H9 (cell line): ENCODE results near the gene MYO18A. TPM values are rescaled to one million over a fixed set of nuclear protein-coding genes. Genes with fewer than 3 reads are reported as not detected.

Experiments
- DNase-seq: peaks from one replicate; pipeline ENCODE4 v3.0.0-alpha.2; 2017
- H2AFZ ChIP-seq: one replicate; pipeline ENCODE4 v1.6.1; 2013; ENCODE audit warnings: mild to moderate bottlenecking, low read length, control low read depth, moderate library complexity
- H2AK5ac ChIP-seq: 2 replicates; pipeline ENCODE4 v1.6.1; 2013; ENCODE audit warnings: low read length, control low read depth, mixed read lengths; ENCODE audit not compliant: insufficient read length
- H2BK120ac ChIP-seq: one replicate; pipeline ENCODE4 v1.6.1; 2013; ENCODE audit warnings: low read depth, mild to moderate bottlenecking, low read length, control low read depth, inconsistent platforms; ENCODE audit not compliant: poor library complexity, severe bottlenecking
- H2BK12ac ChIP-seq: 2 replicates; pipeline ENCODE4 v1.6.1; 2013; ENCODE audit warnings: low read length, control low read depth, mixed read lengths, low read depth; ENCODE audit not compliant: insufficient read length
- H2BK15ac ChIP-seq: 2 replicates; pipeline ENCODE4 v1.6.1; 2013; ENCODE audit warnings: low read depth, low read length, control low read depth
- H2BK20ac ChIP-seq: one replicate; pipeline ENCODE4 v1.6.1; 2013; ENCODE audit warnings: low read depth, mild to moderate bottlenecking, low read length, control low read depth, inconsistent platforms; ENCODE audit not compliant: poor library complexity, severe bottlenecking
- H2BK5ac ChIP-seq: 2 replicates; pipeline ENCODE4 v1.6.1; 2013; ENCODE audit warnings: low read length, control low read depth, mixed read lengths; ENCODE audit not compliant: insufficient read length
- H3K14ac ChIP-seq: 2 replicates; pipeline ENCODE4 v1.6.1; 2013; ENCODE audit warnings: low read length, control low read depth; ENCODE audit not compliant: insufficient read depth
- H3K18ac ChIP-seq: 2 replicates; pipeline ENCODE4 v1.6.1; 2013; ENCODE audit warnings: low read depth, mild to moderate bottlenecking, mixed read lengths, low read length, control low read depth; ENCODE audit not compliant: insufficient read length
- H3K23ac ChIP-seq: 2 replicates; pipeline ENCODE4 v1.6.1; 2013; ENCODE audit warnings: low read length, control low read depth, mixed read lengths, low read depth; ENCODE audit not compliant: insufficient read length
- H3K23me2 ChIP-seq: 2 replicates; pipeline ENCODE4 v1.6.1; 2013; ENCODE audit warnings: low read depth, mild to moderate bottlenecking, mixed read lengths, low read length, control low read depth; ENCODE audit not compliant: insufficient read length, poor library complexity, severe bottlenecking
- H3K27ac ChIP-seq: 2 replicates; pipeline ENCODE4 v1.5.1; 2013; ENCODE audit warnings: low read length, control low read depth, mixed read lengths, low read depth; ENCODE audit not compliant: insufficient read length
- H3K27me3 ChIP-seq: 2 replicates; pipeline ENCODE4 v1.6.1; 2013; ENCODE audit warnings: low read length, control low read depth, inconsistent platforms; ENCODE audit not compliant: insufficient read depth
- H3K4ac ChIP-seq: 2 replicates; pipeline ENCODE4 v1.6.1; 2013; ENCODE audit warnings: low read depth, mild to moderate bottlenecking, control low read depth, inconsistent platforms, low read length, moderate library complexity
- H3K4me1 ChIP-seq: 2 replicates; pipeline ENCODE4 v1.6.1; 2013; ENCODE audit warnings: low read length, control low read depth, inconsistent platforms; ENCODE audit not compliant: insufficient read depth
- H3K4me2 ChIP-seq: 2 replicates; pipeline ENCODE4 v1.6.1; 2013; ENCODE audit warnings: low read length, control low read depth, mixed read lengths; ENCODE audit not compliant: insufficient read length, insufficient read depth
- H3K56ac ChIP-seq: 2 replicates; pipeline ENCODE4 v1.6.1; 2013; ENCODE audit warnings: low read depth, mild to moderate bottlenecking, mixed read lengths, low read length, control low read depth; ENCODE audit not compliant: insufficient read length
- H3K79me1 ChIP-seq: 2 replicates; pipeline ENCODE4 v1.6.1; 2013; ENCODE audit warnings: low read depth, mild to moderate bottlenecking, moderate library complexity, low read length, control low read depth, inconsistent platforms; ENCODE audit not compliant: insufficient read depth, poor library complexity, severe bottlenecking
- H3K79me2 ChIP-seq: 2 replicates; pipeline ENCODE4 v1.6.1; 2013; ENCODE audit warnings: low read length, control low read depth, inconsistent platforms; ENCODE audit not compliant: insufficient read depth
- H3K9ac ChIP-seq: 2 replicates; pipeline ENCODE4 v1.6.1; 2013; ENCODE audit warnings: low read length, control low read depth, mixed read lengths; ENCODE audit not compliant: insufficient read length; ENCODE audit errors: extremely low read depth
- H3K9me3 ChIP-seq: one replicate; pipeline ENCODE4 v1.6.1; 2013; ENCODE audit warnings: low read depth, low read length, inconsistent platforms; ENCODE audit not compliant: control insufficient read depth
- H3T11ph ChIP-seq: one replicate; pipeline ENCODE4 v1.6.1; 2013; ENCODE audit warnings: mild to moderate bottlenecking, low read length, control low read depth, inconsistent platforms
- H4K20me1 ChIP-seq: one replicate; pipeline ENCODE4 v1.6.1; 2013; ENCODE audit not compliant: control insufficient read depth, insufficient read length, insufficient read depth
- H4K5ac ChIP-seq: 2 replicates; pipeline ENCODE4 v1.6.1; 2013; ENCODE audit warnings: low read depth, mild to moderate bottlenecking, mixed read lengths, low read length, control low read depth; ENCODE audit not compliant: insufficient read length
- H4K8ac ChIP-seq: replicated peaks from 2 replicates; pipeline ENCODE4 v1.6.1; 2013; ENCODE audit warnings: low read length, control low read depth, mixed read lengths, low read depth; ENCODE audit not compliant: insufficient read length
- H4K91ac ChIP-seq: 2 replicates; pipeline ENCODE4 v1.6.1; 2013; ENCODE audit warnings: low read depth, mild to moderate bottlenecking, moderate library complexity, mixed read lengths, low read length, control low read depth; ENCODE audit not compliant: insufficient read length
- H3K27ac Mint-ChIP-seq, 3 experiments: 2 replicates in 2 of 3; 3 replicates in 1 of 3; pipeline ENCODE4 v1.8.0; 2020 to 2021; ENCODE audit warnings: mixed read lengths in 3 of 3, mild to moderate bottlenecking in 1 of 3, moderate library complexity in 1 of 3
- H3K27me3 Mint-ChIP-seq: 2 replicates; pipeline ENCODE4 v1.8.0; 2021; ENCODE audit warnings: low read depth, mild to moderate bottlenecking, moderate library complexity, mixed read lengths
- H3K36me3 Mint-ChIP-seq, 3 experiments: 2 replicates in 2 of 3; 3 replicates in 1 of 3; pipeline ENCODE4 v1.8.0; 2020 to 2021; ENCODE audit warnings: low read depth in 3 of 3, mixed read lengths in 3 of 3; ENCODE audit not compliant: insufficient read depth in 1 of 3
- H3K4me1 Mint-ChIP-seq, 2 experiments: 2 replicates each; pipeline ENCODE4 v1.8.0; 2020; ENCODE audit warnings: mixed read lengths in 2 of 2
- H3K4me3 Mint-ChIP-seq, 2 experiments: 2 replicates in 1 of 2; 3 replicates in 1 of 2; pipeline ENCODE4 v1.8.0; 2020 to 2021; ENCODE audit warnings: mild to moderate bottlenecking in 2 of 2, mixed read lengths in 2 of 2, moderate library complexity in 1 of 2
- H3K9me3 Mint-ChIP-seq, 2 experiments: 2 replicates in 1 of 2; 3 replicates in 1 of 2; pipeline ENCODE4 v1.8.0; 2020; ENCODE audit warnings: mild to moderate bottlenecking in 2 of 2, mixed read lengths in 2 of 2, moderate library complexity in 1 of 2
- WGBS: extraction: QIAGEN DNeasy Blood & Tissue Kit; methylation state at CpG from one replicate; pipeline ENCODE4 v1.1.7; 2013; ENCODE audit warnings: missing lambda C conversion rate, low lambda C conversion rate, mixed read lengths; ENCODE audit not compliant: insufficient read length; ENCODE audit errors: extremely low coverage; 5-methylcytosine and 5-hydroxymethylcytosine counted together
- total RNA-seq: library from RNA; stranded (reverse); gene quantifications from 2 replicates; pipeline ENCODE4 v1.2.1, GENCODE V29; 2021
- TF ChIP-seq, protein P1 (sequence below): fragments of 200-600 bp; sonication (generic); conservative IDR thresholded peaks from 3 replicates; pipeline ENCODE4 v1.8.0; 2021; ENCODE audit warnings: antibody characterized with exemption, mild to moderate bottlenecking

MYO18A gene
- total RNA-seq, 1 experiment from 2014 or later = 21.6 TPM

- no peak overlapping the region for H3K4me3 Mint-ChIP-seq
- Histone ChIP-seq H3T11ph (no peak overlapping the region), H2AFZ (no peak overlapping the region), H2BK12ac (no peak overlapping the region), H2BK5ac (no peak overlapping the region), H2BK20ac (no peak overlapping the region), H2BK15ac (no peak overlapping the region), H3K79me1 (no peaks in the 10 kb centered on the region), H4K20me1 (no peaks in the 10 kb centered on the region), H3K18ac (no peak overlapping the region), H3K56ac (no peak overlapping the region), H4K5ac (no peak overlapping the region), H3K14ac (no peak overlapping the region), H4K91ac (no peak overlapping the region), H2AK5ac (no peak overlapping the region), H3K27ac (no peak overlapping the region), H3K4me1 (peaks cover 27% of the 10 kb centered on the region), H3K79me2 (no peaks in the 10 kb centered on the region), H4K8ac (no peak overlapping the region), H2BK120ac (no peak overlapping the region), H3K4me2 (no peak overlapping the region), H3K9ac (no peak overlapping the region), H3K23me2 (no peaks in the 10 kb centered on the region), H3K9me3 (no peaks in the 10 kb centered on the region), H3K23ac (no peak overlapping the region), H3K27me3 (no peaks in the 10 kb centered on the region), H3K4ac (no peak overlapping the region)
- no CpG with 5 or more reads among the region's 7 CpGs for WGBS
- no peaks in the 10 kb centered on the region for H3K9me3 Mint-ChIP-seq
- TF ChIP-seq, protein P1, sequence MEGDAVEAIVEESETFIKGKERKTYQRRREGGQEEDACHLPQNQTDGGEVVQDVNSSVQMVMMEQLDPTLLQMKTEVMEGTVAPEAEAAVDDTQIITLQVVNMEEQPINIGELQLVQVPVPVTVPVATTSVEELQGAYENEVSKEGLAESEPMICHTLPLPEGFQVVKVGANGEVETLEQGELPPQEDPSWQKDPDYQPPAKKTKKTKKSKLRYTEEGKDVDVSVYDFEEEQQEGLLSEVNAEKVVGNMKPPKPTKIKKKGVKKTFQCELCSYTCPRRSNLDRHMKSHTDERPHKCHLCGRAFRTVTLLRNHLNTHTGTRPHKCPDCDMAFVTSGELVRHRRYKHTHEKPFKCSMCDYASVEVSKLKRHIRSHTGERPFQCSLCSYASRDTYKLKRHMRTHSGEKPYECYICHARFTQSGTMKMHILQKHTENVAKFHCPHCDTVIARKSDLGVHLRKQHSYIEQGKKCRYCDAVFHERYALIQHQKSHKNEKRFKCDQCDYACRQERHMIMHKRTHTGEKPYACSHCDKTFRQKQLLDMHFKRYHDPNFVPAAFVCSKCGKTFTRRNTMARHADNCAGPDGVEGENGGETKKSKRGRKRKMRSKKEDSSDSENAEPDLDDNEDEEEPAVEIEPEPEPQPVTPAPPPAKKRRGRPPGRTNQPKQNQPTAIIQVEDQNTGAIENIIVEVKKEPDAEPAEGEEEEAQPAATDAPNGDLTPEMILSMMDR = no peak
- no peaks in the 10 kb centered on the region for H3K36me3 Mint-ChIP-seq
- no peak overlapping the region for H3K27ac Mint-ChIP-seq
- no peak for DNase-seq
- H3K4me1 Mint-ChIP-seq = peaks cover 55 to 59% of the 10 kb centered on the region in 2 experiments
- H3K27me3 Mint-ChIP-seq = peaks cover 13% of the 10 kb centered on the region
These were observed 158.1 kb downstream of the MYO18A start for GRCh38 chr17:29022074-29022473.
